Vagina (tissue), 2 donors: Measurements from ENCODE around the gene KLHL3. TPM values are rescaled to one million over a fixed set of nuclear protein-coding genes. Genes with fewer than 3 reads are reported as not detected.

ENCODE experiments used
- DNase-seq, 2 donors: peaks; one replicate each; pipeline ENCODE4 v3.0.0-alpha.2; 2017; ENCODE audit errors: extremely low spot score in 2 of 2
- H3K27ac ChIP-seq: fragments of 200-600 bp; sonication (generic); one replicate; pipeline ENCODE4 v1.5.1; 2019
- H3K27me3 ChIP-seq: fragments of 200-600 bp; sonication (generic); one replicate; pipeline ENCODE4 v1.5.1; 2019
- H3K36me3 ChIP-seq, 2 donors: fragments of 200-600 bp; sonication (generic); one replicate each; pipeline ENCODE4 v1.5.1; 2017 to 2019
- H3K4me1 ChIP-seq: fragments of 200-600 bp; sonication (generic); one replicate; pipeline ENCODE4 v1.5.1; 2019
- H3K4me3 ChIP-seq, 2 donors: fragments of 200-600 bp; sonication (generic); 1 replicate in 1 of 2; 2 replicates in 1 of 2; pipeline ENCODE4 v1.5.1; 2016 to 2019
- H3K9me3 ChIP-seq: fragments of 200-600 bp; sonication (generic); one replicate; pipeline ENCODE4 v1.5.1; 2019
- POLR2A ChIP-seq, 2 donors: fragments of 450-650 bp; IDR thresholded peaks; one replicate each; pipeline ENCODE4 v1.6.1; 2017; ENCODE audit warnings: antibody characterized with exemption in 2 of 2, mild to moderate bottlenecking in 2 of 2, moderate library complexity in 2 of 2
- POLR2AphosphoS5 ChIP-seq, 2 donors: sonication (generic); formaldehyde crosslinking; IDR thresholded peaks; one replicate each; pipeline ENCODE4 v1.9.0; 2017; ENCODE audit warnings: antibody characterized with exemption in 2 of 2, mild to moderate bottlenecking in 2 of 2, low read depth in 1 of 2; ENCODE audit not compliant: insufficient read depth in 1 of 2
- intact Hi-C: fragments of 100-400 bp; cut with DNase I; formaldehyde crosslinking; loops from one replicate; pipeline ENCODE4 v1.15.1; 2023
- total RNA-seq: library from RNA; depleted of rRNA; stranded (reverse); fragments of >200 nt; gene quantifications from one replicate; pipeline ENCODE4 v1.2.3, GENCODE V29; 2016
- TF ChIP-seq, protein P1 (sequence below), 3 experiments: fragments of 450-650 bp in 2 of 3; fragments of 200-600 bp in 1 of 3; sonication (generic) in 1 of 3; IDR thresholded peaks; one replicate each; pipeline ENCODE4 v1.5.1; 2017 to 2019; ENCODE audit warnings: antibody characterized with exemption in 3 of 3, mild to moderate bottlenecking in 2 of 3, moderate library complexity in 2 of 3

The KLHL3 gene
- total RNA-seq, 1 donor from 2014 or later = 7.4 TPM

- H3K4me3 ChIP-seq = no peak overlapping the region
- H3K27me3 ChIP-seq = no peaks in the 10 kb centered on the region
- H3K4me1 ChIP-seq = no peaks in the 10 kb centered on the region
- DNase-seq = no peak
- no peaks in the 10 kb centered on the region for H3K36me3 ChIP-seq
- intact Hi-C loops = no loop called here
- H3K27ac ChIP-seq = no peak overlapping the region
- H3K9me3 ChIP-seq = no peaks in the 10 kb centered on the region
- TF ChIP-seq, protein P1, sequence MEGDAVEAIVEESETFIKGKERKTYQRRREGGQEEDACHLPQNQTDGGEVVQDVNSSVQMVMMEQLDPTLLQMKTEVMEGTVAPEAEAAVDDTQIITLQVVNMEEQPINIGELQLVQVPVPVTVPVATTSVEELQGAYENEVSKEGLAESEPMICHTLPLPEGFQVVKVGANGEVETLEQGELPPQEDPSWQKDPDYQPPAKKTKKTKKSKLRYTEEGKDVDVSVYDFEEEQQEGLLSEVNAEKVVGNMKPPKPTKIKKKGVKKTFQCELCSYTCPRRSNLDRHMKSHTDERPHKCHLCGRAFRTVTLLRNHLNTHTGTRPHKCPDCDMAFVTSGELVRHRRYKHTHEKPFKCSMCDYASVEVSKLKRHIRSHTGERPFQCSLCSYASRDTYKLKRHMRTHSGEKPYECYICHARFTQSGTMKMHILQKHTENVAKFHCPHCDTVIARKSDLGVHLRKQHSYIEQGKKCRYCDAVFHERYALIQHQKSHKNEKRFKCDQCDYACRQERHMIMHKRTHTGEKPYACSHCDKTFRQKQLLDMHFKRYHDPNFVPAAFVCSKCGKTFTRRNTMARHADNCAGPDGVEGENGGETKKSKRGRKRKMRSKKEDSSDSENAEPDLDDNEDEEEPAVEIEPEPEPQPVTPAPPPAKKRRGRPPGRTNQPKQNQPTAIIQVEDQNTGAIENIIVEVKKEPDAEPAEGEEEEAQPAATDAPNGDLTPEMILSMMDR (IDR thresholded peaks at IDR 0.05) = no peak
- TF ChIP-seq POLR2AphosphoS5 (IDR thresholded peaks at IDR 0.05; ENCODE audit: insufficient read depth in 1 of 2, low read depth in 1 of 2) (no peak), POLR2A (IDR thresholded peaks at IDR 0.05) (no peak)
These were observed 25.7 kb upstream of the KLHL3 start for GRCh38 chr5:137761566-137761965.

DNA sequence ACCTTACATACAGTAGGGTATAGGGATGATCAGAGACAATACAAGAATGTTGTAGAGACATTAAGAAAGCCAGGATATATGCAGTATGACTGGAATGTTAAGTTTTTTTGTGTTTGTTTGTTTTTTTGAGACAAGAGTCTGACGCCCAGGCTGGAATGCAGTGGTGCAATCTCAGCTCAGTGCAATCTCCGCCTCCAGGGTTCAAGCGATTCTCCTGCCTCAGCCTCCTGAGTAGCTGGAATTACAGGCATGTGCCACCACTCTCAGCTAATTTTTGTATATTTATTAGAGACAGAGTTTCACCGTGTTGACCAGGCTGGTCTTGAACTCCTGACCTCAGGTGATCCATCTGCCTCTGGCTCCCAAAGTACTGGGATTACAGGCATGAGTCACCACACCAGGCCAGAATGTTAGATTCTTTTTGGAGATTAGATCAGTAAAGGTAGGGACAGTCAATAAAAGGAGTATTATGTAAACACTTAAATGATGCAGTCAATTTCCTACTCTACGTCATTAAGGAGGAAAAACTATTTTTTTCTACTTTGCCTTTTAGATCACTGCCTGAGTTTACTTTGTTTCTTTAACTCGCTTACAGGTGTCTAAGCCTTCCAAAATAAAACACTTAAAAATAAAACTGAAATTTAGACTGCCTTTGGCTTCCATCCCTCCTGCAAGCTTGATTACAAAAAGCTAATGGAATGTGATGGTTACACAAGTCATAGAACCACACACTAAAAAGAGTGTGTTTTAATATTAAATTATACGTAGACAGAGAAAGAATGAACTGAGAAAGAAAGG, 25.0 kb upstream of the KLHL3 start:
- no peaks in the 10 kb centered on the region for H3K9me3 ChIP-seq
- H3K4me1 ChIP-seq = no peaks in the 10 kb centered on the region
- DNase-seq = no peak
- no peaks in the 10 kb centered on the region for H3K36me3 ChIP-seq
- H3K4me3 ChIP-seq = no peak overlapping the region
- H3K27me3 ChIP-seq = no peaks in the 10 kb centered on the region
- intact Hi-C loops = no loop called here
- TF ChIP-seq POLR2A (IDR thresholded peaks at IDR 0.05) (no peak), POLR2AphosphoS5 (IDR thresholded peaks at IDR 0.05; ENCODE audit: insufficient read depth in 1 of 2, low read depth in 1 of 2) (no peak)
- TF ChIP-seq, protein P1 (IDR thresholded peaks at IDR 0.05) = no peak
- H3K27ac ChIP-seq = no peak overlapping the region

- no peaks in the 10 kb centered on the region for H3K36me3 ChIP-seq
- no peaks in the 10 kb centered on the region for H3K9me3 ChIP-seq
- H3K27me3 ChIP-seq = no peaks in the 10 kb centered on the region
- TF ChIP-seq POLR2A (IDR thresholded peaks at IDR 0.05) = no peak
- TF ChIP-seq POLR2AphosphoS5 (IDR thresholded peaks at IDR 0.05; ENCODE audit: insufficient read depth in 1 of 2, low read depth in 1 of 2) = no peak
- TF ChIP-seq, protein P1 (IDR thresholded peaks at IDR 0.05) = no peak
- H3K4me3 ChIP-seq = no peak overlapping the region
- no peak overlapping the region for H3K27ac ChIP-seq
- no peaks in the 10 kb centered on the region for H3K4me1 ChIP-seq
- no peak for DNase-seq
- intact Hi-C loops = no loop called here
These were observed 24.4 kb upstream of the KLHL3 start for GRCh38 chr5:137760294-137760693.

- no peak overlapping the region for H3K27ac ChIP-seq
- no peaks in the 10 kb centered on the region for H3K4me1 ChIP-seq
- H3K9me3 ChIP-seq = no peaks in the 10 kb centered on the region
- TF ChIP-seq POLR2AphosphoS5 (IDR thresholded peaks at IDR 0.05; ENCODE audit: insufficient read depth in 1 of 2, low read depth in 1 of 2) (no peak), POLR2A (IDR thresholded peaks at IDR 0.05) (no peak)
- TF ChIP-seq, protein P1 (IDR thresholded peaks at IDR 0.05) = no peak
- DNase-seq = no peak
- no peak overlapping the region for H3K4me3 ChIP-seq
- no peaks in the 10 kb centered on the region for H3K27me3 ChIP-seq
- intact Hi-C loops = no loop called here
- no peaks in the 10 kb centered on the region for H3K36me3 ChIP-seq
These were observed 22.9 kb upstream of the KLHL3 start for GRCh38 chr5:137758715-137759306.

DNA sequence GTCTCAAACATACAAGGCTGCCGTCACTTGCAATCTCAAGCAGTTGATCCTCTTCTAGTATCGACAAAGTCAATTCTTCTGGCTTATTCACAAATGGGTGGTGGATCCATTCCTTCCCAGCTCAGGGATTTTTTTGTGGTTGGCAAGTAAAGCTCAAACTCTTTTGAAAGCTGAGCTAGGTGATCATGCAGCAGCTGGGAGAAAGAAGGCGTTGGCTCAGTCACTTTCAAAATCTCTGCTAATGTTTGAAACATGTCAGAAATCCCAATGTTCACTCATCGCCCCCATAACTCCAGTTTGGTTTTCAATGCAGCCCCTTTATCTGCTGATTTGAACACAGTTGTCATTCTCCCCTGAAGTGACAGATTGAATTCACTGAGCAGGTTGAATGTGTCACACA, 22.2 kb upstream of the KLHL3 start:
- intact Hi-C loops = no loop called here
- H3K27me3 ChIP-seq = no peaks in the 10 kb centered on the region
- TF ChIP-seq POLR2A (IDR thresholded peaks at IDR 0.05) (no peak), POLR2AphosphoS5 (IDR thresholded peaks at IDR 0.05; ENCODE audit: insufficient read depth in 1 of 2, low read depth in 1 of 2) (no peak)
- TF ChIP-seq, protein P1 (IDR thresholded peaks at IDR 0.05) = no peak
- no peaks in the 10 kb centered on the region for H3K36me3 ChIP-seq
- no peaks in the 10 kb centered on the region for H3K9me3 ChIP-seq
- no peak overlapping the region for H3K27ac ChIP-seq
- no peak overlapping the region for H3K4me3 ChIP-seq
- no peak for DNase-seq
- no peaks in the 10 kb centered on the region for H3K4me1 ChIP-seq
